HEK293 (cell line): ENCODE data around the gene GRID2.

Source experiments
- CTCF ChIA-PET: fragments of 350-600 bp; formaldehyde crosslinking; extraction: SDS; loops from one replicate; lab custom pipeline; 2021; ENCODE audit warnings: antibody characterized with exemption; lab: Yijun Ruan, JAX
- POLR2A ChIA-PET: fragments of 300-600 bp; formaldehyde crosslinking; extraction: SDS; loops from one replicate; lab custom pipeline; 2020; ENCODE audit warnings: antibody characterized with exemption, inconsistent platforms; lab: Yijun Ruan, JAX
- H3K27ac ChIP-seq: fragments of 200-500 bp; sonication (Bioruptor generic); 2 replicates; pipeline ENCODE4 v1.5.1; 2014; ENCODE audit warnings: low read depth, low read length, control low read depth, inconsistent platforms; ENCODE audit errors: extremely low read depth
- H3K36me3 ChIP-seq, 2 experiments: fragments of 200-500 bp in 1 of 2; sonication (Bioruptor generic) in 1 of 2; 1 replicate in 1 of 2; 2 replicates in 1 of 2; pipeline ENCODE4 v1.5.1; 2014 to 2017; ENCODE audit warnings: inconsistent platforms in 2 of 2, low read length in 2 of 2; ENCODE audit not compliant: control insufficient read depth in 2 of 2, insufficient read depth in 1 of 2
- H3K4me1 ChIP-seq: fragments of 200-500 bp; sonication (Bioruptor generic); 2 replicates; pipeline ENCODE4 v1.5.1; 2014; ENCODE audit warnings: mild to moderate bottlenecking, low read length, inconsistent platforms; ENCODE audit not compliant: control insufficient read depth, insufficient read depth
- H3K4me3 ChIP-seq: 2 replicates; pipeline ENCODE4 v1.5.1; 2011; ENCODE audit warnings: low read depth, mild to moderate bottlenecking, control low read depth, low read length, moderate library complexity
- H3K9me3 ChIP-seq: fragments of 200-500 bp; sonication (Bioruptor generic); 2 replicates; pipeline ENCODE4 v1.5.1; 2014; ENCODE audit warnings: low read depth, low read length, inconsistent platforms; ENCODE audit not compliant: control insufficient read depth, insufficient read depth
- EGR2 ChIP-seq: fragments of 450-650 bp; formaldehyde crosslinking; IDR thresholded peaks from 2 replicates; pipeline ENCODE4 v1.5.1; 2016; ENCODE audit warnings: low read depth, missing biosample characterization, missing genetic modification characterization
- HOXD13 ChIP-seq: sonication (generic); formaldehyde crosslinking; IDR thresholded peaks from 2 replicates; pipeline ENCODE4 v1.8.0; 2022; ENCODE audit warnings: missing genetic modification reagents, borderline replicate concordance
- KLF1 ChIP-seq: fragments of 450-650 bp; formaldehyde crosslinking; IDR thresholded peaks from 2 replicates; pipeline ENCODE4 v1.5.1; 2016; ENCODE audit warnings: missing biosample characterization, missing genetic modification characterization
- KLF17 ChIP-seq: fragments of 450-650 bp; formaldehyde crosslinking; IDR thresholded peaks from 2 replicates; pipeline ENCODE4 v1.5.1; 2016; ENCODE audit warnings: missing biosample characterization, missing genetic modification characterization
- KLF7 ChIP-seq: fragments of 450-650 bp; formaldehyde crosslinking; IDR thresholded peaks from 2 replicates; pipeline ENCODE4 v1.5.1; 2016; ENCODE audit warnings: missing biosample characterization, missing genetic modification characterization, borderline replicate concordance
- SP2 ChIP-seq: fragments of 450-650 bp; formaldehyde crosslinking; IDR thresholded peaks from 2 replicates; pipeline ENCODE4 v1.5.1; 2016; ENCODE audit warnings: missing biosample characterization, missing genetic modification characterization
- WT1 ChIP-seq: fragments of 450-650 bp; formaldehyde crosslinking; IDR thresholded peaks from 2 replicates; pipeline ENCODE4 v1.5.1; 2016; ENCODE audit warnings: missing biosample characterization, missing genetic modification characterization
- ZBTB7A ChIP-seq: fragments of 450-650 bp; formaldehyde crosslinking; IDR thresholded peaks from 2 replicates; pipeline ENCODE4 v1.5.1; 2016; ENCODE audit warnings: low read depth, missing biosample characterization, missing genetic modification characterization
- ZNF133 ChIP-seq: fragments of 450-650 bp; formaldehyde crosslinking; IDR thresholded peaks from 2 replicates; pipeline ENCODE4 v1.5.1; 2016; ENCODE audit warnings: missing biosample characterization, missing genetic modification characterization
- ZNF16 ChIP-seq: fragments of 450-650 bp; formaldehyde crosslinking; IDR thresholded peaks from 2 replicates; pipeline ENCODE4 v1.5.1; 2016; ENCODE audit warnings: low read depth, missing biosample characterization, missing genetic modification characterization
- ZNF274 ChIP-seq, 2 experiments: fragments of 200-500 bp in 1 of 2; fragments of 450-650 bp in 1 of 2; sonication (Bioruptor generic) in 1 of 2; formaldehyde crosslinking in 1 of 2; IDR thresholded peaks; 2 replicates each; pipeline versions ENCODE4 v1.5.1 to v1.6.1; 2014 to 2016; ENCODE audit warnings: borderline replicate concordance in 1 of 2, inconsistent platforms in 1 of 2, low read length in 1 of 2, missing biosample characterization in 1 of 2, missing genetic modification characterization in 1 of 2
- ZNF354C ChIP-seq: fragments of 450-650 bp; formaldehyde crosslinking; IDR thresholded peaks from 2 replicates; pipeline ENCODE4 v1.5.1; 2016; ENCODE audit warnings: missing biosample characterization, missing genetic modification characterization, low read depth, borderline replicate concordance
- ZNF416 ChIP-seq: fragments of 450-650 bp; formaldehyde crosslinking; IDR thresholded peaks from 2 replicates; pipeline ENCODE4 v1.5.1; 2016; ENCODE audit warnings: missing biosample characterization, missing genetic modification characterization
- ZNF433 ChIP-seq: fragments of 450-650 bp; formaldehyde crosslinking; IDR thresholded peaks from 2 replicates; pipeline ENCODE4 v1.5.1; 2016; ENCODE audit warnings: missing biosample characterization, missing genetic modification characterization, low read depth
- ZNF513 ChIP-seq: fragments of 450-650 bp; IDR thresholded peaks from 2 replicates; pipeline ENCODE4 v1.5.1; 2018; ENCODE audit warnings: missing biosample characterization, missing genetic modification characterization
- ZNF529 ChIP-seq: fragments of 450-650 bp; formaldehyde crosslinking; IDR thresholded peaks from 2 replicates; pipeline ENCODE4 v1.5.1; 2017; ENCODE audit warnings: missing genetic modification characterization, missing biosample characterization; ENCODE audit not compliant: insufficient replicate concordance
- ZNF561 ChIP-seq: fragments of 450-650 bp; IDR thresholded peaks from 2 replicates; pipeline ENCODE4 v1.5.1; 2018; ENCODE audit warnings: missing biosample characterization, missing genetic modification characterization, borderline replicate concordance
- ZNF677 ChIP-seq: fragments of 450-650 bp; IDR thresholded peaks from 2 replicates; pipeline ENCODE4 v1.5.0; 2018; ENCODE audit warnings: missing biosample characterization, mild to moderate bottlenecking, missing genetic modification characterization, moderate library complexity
- ZNF792 ChIP-seq: fragments of 450-650 bp; formaldehyde crosslinking; IDR thresholded peaks from 2 replicates; pipeline ENCODE4 v1.5.1; 2016; ENCODE audit warnings: missing biosample characterization, missing genetic modification characterization
- TF ChIP-seq, protein P1 (sequence below): fragments of 450-650 bp; formaldehyde crosslinking; IDR thresholded peaks from 2 replicates; pipeline ENCODE4 v1.5.1; 2016; ENCODE audit warnings: missing biosample characterization, missing genetic modification characterization
- TF ChIP-seq, protein P2 (sequence below): fragments of 450-650 bp; IDR thresholded peaks from 2 replicates; pipeline ENCODE4 v1.5.1; 2018; ENCODE audit warnings: missing biosample characterization, mild to moderate bottlenecking, missing genetic modification characterization
- TF ChIP-seq, protein P3 (sequence below): fragments of 450-650 bp; formaldehyde crosslinking; IDR thresholded peaks from 2 replicates; pipeline ENCODE4 v1.5.1; 2016; ENCODE audit warnings: missing biosample characterization, missing genetic modification characterization
- TF ChIP-seq, protein P4 (sequence below): IDR thresholded peaks from 2 replicates; pipeline ENCODE4 v1.6.1; 2011; ENCODE audit warnings: mild to moderate bottlenecking, low read depth, low read length, borderline replicate concordance

GRID2 gene

DNA sequence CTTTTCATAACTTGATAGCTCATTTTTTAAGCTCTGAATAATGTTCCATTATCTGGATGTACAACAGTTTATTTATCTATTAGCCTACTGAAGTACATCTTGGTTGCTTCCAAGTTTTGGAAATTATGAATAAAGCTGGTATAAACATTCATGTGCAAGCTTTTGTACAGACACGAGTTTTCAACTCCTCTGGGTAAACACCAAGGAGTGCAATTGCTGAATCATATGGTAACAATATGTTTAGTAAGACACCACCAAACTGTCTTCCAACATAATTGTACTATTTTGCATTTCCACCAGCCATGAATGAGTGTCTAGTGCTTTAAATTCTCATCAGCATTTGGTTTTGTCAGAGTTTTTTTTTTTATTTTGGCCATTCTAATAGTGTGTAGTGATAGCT, 1258.1 kb downstream of the GRID2 start (continued):
- TF ChIP-seq, protein P1, sequence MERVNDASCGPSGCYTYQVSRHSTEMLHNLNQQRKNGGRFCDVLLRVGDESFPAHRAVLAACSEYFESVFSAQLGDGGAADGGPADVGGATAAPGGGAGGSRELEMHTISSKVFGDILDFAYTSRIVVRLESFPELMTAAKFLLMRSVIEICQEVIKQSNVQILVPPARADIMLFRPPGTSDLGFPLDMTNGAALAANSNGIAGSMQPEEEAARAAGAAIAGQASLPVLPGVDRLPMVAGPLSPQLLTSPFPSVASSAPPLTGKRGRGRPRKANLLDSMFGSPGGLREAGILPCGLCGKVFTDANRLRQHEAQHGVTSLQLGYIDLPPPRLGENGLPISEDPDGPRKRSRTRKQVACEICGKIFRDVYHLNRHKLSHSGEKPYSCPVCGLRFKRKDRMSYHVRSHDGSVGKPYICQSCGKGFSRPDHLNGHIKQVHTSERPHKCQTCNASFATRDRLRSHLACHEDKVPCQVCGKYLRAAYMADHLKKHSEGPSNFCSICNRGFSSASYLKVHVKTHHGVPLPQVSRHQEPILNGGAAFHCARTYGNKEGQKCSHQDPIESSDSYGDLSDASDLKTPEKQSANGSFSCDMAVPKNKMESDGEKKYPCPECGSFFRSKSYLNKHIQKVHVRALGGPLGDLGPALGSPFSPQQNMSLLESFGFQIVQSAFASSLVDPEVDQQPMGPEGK (tag by site-specific recombination), result no peak
- TF ChIP-seq ZNF529 (tag by site-specific recombination) (no peak), ZNF274 (IDR thresholded peaks at IDR 0.05; ENCODE audit: low read length) (no peak), ZNF274 (tag by site-specific recombination; IDR thresholded peaks at IDR 0.05; ENCODE audit: borderline replicate concordance) (no peak), KLF1 (tag by site-specific recombination) (no peak), WT1 (tag by site-specific recombination) (no peak), ZBTB7A (no peak), KLF17 (tag by site-specific recombination) (no peak)
- TF ChIP-seq, protein P2, sequence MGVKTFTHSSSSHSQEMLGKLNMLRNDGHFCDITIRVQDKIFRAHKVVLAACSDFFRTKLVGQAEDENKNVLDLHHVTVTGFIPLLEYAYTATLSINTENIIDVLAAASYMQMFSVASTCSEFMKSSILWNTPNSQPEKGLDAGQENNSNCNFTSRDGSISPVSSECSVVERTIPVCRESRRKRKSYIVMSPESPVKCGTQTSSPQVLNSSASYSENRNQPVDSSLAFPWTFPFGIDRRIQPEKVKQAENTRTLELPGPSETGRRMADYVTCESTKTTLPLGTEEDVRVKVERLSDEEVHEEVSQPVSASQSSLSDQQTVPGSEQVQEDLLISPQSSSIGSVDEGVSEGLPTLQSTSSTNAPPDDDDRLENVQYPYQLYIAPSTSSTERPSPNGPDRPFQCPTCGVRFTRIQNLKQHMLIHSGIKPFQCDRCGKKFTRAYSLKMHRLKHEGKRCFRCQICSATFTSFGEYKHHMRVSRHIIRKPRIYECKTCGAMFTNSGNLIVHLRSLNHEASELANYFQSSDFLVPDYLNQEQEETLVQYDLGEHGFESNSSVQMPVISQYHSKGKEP (tag by site-specific recombination), result no peak

- no peaks in the 10 kb centered on the region for H3K9me3 ChIP-seq
- H3K4me3 ChIP-seq, result no peak overlapping the region
- TF ChIP-seq ZNF792 (tag by site-specific recombination) (no peak), ZNF677 (tag by site-specific recombination) (no peak), ZNF133 (no peak), ZNF433 (tag by site-specific recombination) (no peak), KLF7 (tag by site-specific recombination) (no peak), ZNF354C (tag by site-specific recombination) (no peak), ZNF513 (no peak), ZNF416 (tag by site-specific recombination) (no peak), ZNF16 (tag by site-specific recombination) (no peak), EGR2 (no peak), ZNF561 (tag by site-specific recombination) (no peak), SP2 (tag by site-specific recombination) (no peak), HOXD13 (CRISPR knock-in tag) (no peak)
- TF ChIP-seq, protein P3, sequence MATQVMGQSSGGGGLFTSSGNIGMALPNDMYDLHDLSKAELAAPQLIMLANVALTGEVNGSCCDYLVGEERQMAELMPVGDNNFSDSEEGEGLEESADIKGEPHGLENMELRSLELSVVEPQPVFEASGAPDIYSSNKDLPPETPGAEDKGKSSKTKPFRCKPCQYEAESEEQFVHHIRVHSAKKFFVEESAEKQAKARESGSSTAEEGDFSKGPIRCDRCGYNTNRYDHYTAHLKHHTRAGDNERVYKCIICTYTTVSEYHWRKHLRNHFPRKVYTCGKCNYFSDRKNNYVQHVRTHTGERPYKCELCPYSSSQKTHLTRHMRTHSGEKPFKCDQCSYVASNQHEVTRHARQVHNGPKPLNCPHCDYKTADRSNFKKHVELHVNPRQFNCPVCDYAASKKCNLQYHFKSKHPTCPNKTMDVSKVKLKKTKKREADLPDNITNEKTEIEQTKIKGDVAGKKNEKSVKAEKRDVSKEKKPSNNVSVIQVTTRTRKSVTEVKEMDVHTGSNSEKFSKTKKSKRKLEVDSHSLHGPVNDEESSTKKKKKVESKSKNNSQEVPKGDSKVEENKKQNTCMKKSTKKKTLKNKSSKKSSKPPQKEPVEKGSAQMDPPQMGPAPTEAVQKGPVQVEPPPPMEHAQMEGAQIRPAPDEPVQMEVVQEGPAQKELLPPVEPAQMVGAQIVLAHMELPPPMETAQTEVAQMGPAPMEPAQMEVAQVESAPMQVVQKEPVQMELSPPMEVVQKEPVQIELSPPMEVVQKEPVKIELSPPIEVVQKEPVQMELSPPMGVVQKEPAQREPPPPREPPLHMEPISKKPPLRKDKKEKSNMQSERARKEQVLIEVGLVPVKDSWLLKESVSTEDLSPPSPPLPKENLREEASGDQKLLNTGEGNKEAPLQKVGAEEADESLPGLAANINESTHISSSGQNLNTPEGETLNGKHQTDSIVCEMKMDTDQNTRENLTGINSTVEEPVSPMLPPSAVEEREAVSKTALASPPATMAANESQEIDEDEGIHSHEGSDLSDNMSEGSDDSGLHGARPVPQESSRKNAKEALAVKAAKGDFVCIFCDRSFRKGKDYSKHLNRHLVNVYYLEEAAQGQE (tag by site-specific recombination), result no peak
- TF ChIP-seq, protein P4, sequence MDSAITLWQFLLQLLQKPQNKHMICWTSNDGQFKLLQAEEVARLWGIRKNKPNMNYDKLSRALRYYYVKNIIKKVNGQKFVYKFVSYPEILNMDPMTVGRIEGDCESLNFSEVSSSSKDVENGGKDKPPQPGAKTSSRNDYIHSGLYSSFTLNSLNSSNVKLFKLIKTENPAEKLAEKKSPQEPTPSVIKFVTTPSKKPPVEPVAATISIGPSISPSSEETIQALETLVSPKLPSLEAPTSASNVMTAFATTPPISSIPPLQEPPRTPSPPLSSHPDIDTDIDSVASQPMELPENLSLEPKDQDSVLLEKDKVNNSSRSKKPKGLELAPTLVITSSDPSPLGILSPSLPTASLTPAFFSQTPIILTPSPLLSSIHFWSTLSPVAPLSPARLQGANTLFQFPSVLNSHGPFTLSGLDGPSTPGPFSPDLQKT, result no peak
- no peaks in the 10 kb centered on the region for H3K36me3 ChIP-seq
- POLR2A ChIA-PET, result no interaction called here
- CTCF ChIA-PET, result no interaction called here
- H3K27ac ChIP-seq, result no peak overlapping the region
- no peaks in the 10 kb centered on the region for H3K4me1 ChIP-seq
Measured at GRCh38 chr4:93568758-93569157, 1265.0 kb downstream of the GRID2 start.
